GM18519 (cell line): ENCODE measurements around the gene YWHAG.
"Not testable (repeated sequence)": the region's sequence is repeated elsewhere in the genome, so short reads cannot be mapped to it uniquely, and the experiment has no call there.

Experiments
- ATAC-seq: cut with Tn5 transposase; IDR thresholded peaks from one replicate; pipeline ENCODE4 v1.9.1; 2021; ENCODE audit warnings: mild to moderate bottlenecking, moderate library complexity; ENCODE audit not compliant: unreplicated experiment, low FRiP score

Gene YWHAG

DNA sequence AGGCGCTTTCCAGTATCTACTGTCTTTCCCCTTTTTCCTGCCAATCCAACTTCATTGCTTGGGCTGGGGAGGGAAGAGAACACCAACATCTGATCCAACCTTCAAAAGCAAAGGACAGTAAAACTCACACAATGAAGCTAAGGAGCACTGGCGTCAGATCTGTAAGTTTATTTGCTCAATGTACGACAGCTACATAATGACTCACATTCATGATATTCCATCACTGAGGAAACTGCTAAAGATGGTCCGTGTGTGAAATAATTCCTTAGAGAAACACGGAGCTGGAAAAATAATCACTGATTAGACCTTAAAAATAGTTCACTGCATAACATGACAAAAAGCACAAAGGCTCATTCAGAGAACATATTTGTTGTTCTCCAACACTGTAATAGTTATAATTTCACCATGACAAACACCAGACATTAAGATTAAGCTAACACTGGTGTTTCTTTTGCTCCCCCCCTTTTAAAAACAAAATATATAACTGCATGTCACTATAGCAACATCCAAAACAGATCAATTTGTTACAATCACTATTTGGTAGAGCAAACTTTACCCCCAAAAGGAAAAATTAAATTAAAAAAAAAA lies 32.1 kb downstream of the YWHAG start:
- no peak for ATAC-seq

DNA sequence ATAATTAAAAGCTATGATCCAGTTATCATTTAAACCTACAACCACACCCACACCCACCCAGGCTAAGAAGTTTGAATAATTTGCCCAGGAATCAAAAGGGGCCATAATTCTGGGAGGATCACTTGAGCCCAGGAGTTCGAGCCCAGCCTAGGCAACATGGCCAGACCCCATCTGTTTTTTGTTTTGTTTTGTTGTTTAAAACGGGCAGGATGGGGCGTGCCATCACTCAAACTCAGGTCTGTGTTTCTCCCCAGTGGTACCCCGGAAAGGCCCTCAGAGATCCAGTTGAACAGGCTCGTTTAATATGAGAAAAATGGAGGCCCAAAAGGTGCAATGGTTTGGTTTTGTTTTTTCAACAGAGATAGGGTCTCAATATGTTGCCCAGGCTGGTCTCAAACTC lies 33.0 kb downstream of the YWHAG start:
- ATAC-seq, result no peak

DNA sequence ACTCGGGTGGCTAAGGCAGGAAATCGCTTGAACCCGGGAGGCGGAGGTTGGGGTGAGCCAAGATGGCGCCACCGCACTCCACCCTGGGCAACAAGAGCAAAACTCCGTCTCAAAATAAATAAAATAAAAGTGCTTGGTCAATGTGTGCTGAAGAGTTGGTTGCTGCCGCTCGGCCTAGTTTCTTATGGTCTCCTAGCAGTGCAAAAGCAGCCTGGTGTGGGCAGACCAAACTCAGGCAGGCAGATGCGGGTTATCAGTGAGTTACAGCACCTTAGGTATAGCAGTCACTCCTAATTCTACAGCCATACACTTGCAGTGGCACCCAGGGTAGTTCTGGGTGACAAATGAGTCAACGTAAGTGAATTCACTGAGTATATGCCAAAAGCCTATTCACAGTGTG lies 33.7 kb downstream of the YWHAG start:
- ATAC-seq, result no peak

DNA sequence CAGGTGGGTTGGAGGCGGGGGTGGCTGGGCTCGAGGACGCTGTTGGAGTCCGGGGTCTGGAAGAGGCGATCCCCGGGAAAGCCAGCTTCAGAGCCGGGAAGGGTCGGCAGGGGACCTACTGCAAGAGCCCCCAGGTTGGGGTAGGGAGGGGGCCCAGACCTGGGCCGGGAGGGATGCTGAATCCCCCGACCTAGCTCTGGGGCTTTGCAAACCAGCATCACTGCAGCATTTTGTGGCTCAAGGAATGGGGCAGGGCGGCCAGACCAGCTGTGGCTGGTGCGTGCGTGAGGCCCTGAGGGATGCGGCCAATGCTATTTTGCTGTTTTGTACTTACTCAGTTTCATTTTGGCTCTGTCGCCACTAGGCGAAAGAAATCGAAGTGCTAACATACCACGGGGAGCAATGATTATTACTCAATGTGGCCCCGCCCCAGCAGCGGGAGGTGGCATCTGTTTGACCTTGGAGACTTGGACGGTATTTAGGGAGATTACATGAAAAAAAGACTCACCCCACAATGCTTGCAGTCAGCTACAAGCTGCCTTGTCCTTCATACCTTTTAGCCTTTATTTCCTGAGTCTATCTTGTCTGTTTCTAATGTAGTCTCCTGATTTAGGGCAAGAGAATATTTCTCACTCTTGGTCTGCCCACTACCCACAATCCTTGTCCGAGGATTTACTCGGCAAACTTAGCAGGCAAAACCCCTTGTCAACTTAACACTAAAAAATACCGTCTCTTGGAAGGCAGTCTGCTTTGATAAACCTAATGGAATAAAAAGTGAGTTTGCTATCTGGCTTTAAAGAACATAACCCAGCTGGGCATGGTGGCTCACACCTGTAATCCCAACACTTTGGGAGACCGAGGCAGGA lies 40.1 kb downstream of the YWHAG start:
- peak; percentile 32 for ATAC-seq

DNA sequence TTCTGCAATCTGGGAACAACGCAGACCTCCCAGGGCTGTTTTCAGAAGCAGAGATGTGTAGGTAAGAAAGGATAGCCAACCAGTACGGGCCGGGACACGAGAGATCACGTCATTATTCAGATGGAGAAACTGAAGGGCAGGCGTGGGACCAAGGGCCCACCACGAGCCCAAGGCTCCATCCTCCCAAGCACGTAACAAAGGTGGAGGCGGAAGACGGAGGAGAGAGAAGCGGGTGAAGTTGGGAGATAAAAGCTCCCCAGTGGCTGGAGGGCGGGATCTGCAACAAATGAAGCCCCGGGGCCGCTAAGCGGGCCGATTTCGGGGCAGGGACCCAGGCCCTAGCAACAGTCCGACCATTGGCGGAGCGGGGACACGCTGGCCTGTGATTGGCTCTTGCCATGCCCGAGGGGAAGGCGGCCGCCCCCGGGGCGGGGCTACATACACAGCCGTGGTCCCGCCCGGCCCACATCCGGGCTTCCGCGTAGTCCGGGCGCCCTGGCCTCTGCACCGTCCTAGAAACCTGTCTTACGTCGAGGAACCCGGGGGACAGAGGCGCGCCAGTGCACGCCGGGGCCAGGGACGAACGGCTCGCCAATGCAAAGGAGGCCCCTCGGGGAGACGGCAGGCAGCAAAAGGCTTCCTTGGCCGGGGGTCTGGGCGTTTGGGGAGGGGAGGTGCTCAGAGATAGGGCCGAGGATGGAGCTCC lies 40.9 kb downstream of the YWHAG start:
- ATAC-seq, result peak; percentile 84

DNA sequence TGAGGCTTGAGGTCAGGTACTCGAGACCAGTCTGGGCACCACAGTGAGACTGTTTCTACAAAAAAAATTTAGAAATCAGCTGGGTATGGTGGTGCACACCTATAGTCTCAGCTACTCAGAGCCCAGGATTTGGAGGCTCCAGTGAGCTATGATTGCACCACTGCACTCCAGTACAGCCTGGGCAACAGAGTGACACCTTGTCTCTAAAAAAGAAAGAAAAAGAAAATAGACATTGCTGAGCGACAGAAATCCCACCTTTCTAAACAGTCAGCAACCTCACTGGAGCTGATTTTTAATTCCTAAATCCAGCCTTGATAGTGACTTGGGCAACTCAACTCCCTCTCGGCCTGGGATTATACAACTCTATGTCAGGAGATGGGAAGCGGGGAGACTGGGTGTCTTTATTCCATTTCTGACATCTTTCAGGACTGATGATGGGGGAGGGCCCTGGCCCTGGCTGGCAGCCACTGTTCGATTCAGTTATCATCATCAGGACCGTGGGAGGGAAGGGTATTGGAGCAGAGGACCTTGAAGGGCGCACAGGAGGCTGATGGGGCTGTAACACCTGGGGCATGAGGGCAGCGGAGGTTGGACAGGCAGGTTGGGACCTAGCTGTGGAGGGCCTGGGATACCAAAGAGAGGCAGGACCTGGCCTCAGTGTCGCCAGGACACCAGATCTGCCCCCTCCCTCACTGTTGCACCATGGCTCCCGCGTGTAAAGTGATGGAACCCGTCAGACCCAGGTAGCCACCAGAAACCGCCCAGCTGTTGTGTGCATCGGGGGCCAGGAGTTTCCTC lies 41.6 kb downstream of the YWHAG start:
- ATAC-seq, result no peak

DNA sequence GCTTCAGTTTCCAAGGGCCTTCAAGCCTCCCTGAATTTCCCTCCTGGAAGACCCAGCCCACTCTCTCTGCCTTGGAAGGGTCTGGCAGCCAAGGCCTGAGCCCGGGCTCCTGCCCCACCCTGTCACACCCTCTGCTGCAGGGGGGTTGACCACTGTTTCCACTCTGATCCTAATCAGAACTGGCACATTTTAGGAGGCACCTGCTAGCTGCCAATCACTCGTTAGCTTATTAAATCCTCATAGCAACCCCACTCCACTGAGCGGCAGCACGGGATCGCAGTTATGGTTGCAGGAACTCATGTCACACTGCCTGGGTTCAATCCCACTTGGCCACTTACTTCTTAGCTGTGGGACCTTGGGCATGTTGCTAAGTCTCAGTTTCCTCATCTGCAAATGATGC lies 43.4 kb downstream of the YWHAG start:
- ATAC-seq, result no peak

DNA sequence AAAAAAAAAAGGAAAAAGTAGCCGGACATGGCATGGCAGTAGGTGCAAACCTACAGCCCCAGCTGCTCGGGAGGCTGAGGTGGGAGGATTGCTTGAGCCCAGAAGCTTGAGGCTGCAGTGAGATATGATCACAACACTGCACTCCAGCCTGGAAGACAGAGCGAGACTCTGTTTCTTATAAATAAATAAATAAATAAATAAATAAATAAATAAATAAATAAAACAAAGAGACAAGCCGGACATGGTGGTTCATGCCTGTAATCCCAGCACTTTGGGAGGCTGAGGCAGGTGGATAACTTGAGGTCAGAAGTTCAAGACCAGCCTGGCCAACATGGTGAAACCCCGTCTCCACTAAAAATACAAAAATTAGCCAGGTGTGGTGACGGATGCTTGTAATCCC lies 44.1 kb downstream of the YWHAG start:
- ATAC-seq, result not testable (repeated sequence)

DNA sequence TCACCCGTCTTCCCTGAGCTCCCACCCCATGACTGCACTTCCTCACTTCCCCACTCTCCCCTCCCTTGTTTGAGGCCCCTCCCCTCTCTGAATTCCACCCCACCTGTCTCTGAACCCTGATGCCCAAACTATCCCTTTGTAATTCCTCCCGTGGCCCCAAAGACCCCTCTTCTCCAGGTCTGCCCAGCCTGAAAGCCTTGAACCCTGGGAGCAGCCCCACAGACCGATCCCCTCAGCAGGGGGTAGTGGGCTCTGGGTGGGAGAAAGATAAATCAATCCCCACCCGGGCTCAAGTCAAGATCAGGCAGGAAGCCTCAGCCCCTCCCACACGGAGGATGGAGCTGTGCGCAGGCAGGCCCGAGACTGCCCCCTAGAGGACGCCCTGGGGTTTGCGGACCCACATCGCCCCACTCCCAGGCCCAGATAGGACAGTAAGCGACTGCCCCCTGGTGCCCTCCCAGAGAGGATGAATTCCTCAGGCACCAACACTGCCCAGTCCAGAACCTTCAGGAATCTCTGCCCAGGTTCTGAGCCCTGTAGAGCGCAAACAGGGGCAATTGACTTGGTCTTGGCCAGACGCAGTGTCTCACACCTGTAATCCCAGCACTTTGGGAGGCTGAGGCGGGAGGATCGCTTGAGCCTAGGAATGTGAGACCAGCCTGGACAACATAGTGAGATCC lies 44.6 kb downstream of the YWHAG start:
- ATAC-seq, result no peak

DNA sequence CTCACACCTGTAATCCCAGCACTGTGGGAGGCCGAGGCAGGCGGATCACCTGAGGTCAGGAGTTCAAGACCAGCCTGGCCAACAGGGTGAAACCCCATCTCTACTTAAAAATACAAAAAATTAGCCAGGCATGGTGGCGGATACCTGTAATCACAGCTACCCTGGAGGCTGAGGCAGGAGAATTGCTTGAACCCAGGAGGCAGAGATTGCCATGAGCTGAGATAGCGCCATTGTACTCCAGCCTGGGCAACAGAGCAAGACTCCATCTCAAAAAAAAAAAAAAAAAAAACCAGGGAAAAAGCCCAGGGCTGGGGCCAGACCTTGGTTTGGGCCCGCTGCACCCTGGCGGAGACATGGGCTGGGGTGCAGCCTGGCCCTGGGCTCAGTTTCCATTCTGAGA lies 47.0 kb downstream of the YWHAG start:
- ATAC-seq, result not testable (repeated sequence)

DNA sequence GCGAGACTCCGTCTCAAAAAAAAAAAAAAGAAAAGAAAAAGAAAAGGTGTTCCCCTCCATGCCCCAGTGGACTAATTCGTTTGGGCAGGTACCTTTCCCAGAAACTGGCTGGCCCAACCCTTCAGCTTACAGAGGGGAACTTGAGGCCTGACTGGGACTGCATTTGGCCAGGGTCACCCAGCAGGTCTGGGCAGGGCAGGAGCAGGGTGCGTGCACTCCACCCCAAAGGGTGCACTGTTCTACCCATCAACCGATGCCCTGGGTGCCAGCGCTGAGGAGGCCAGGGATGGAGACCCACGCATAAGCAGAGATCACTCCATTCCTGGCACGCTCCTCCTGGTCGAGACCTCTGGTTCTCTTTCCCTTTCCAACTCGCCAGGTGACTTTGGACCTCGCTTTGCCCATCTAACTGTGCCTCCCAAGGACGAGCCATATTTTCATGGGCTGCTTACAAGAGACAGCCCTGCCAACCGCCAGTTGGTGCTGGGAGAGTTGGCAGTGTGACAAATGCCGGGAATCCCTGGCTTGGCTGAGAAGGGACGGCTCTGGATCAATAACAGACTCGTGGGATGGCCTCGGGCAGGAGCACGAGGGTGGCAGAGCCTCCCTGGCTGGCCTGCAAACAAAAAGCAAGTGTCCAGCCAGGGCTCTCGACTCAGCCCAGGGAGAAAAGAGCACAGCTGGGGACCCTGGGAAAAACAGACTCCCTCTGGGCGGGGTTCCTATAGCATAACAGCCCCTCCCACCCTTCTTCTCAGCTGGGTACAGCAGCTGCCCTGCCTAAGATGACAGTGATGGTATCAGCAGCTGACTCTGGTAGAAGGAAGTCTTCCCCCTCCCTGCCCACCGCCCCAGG lies 48.5 kb downstream of the YWHAG start:
- no peak for ATAC-seq

DNA sequence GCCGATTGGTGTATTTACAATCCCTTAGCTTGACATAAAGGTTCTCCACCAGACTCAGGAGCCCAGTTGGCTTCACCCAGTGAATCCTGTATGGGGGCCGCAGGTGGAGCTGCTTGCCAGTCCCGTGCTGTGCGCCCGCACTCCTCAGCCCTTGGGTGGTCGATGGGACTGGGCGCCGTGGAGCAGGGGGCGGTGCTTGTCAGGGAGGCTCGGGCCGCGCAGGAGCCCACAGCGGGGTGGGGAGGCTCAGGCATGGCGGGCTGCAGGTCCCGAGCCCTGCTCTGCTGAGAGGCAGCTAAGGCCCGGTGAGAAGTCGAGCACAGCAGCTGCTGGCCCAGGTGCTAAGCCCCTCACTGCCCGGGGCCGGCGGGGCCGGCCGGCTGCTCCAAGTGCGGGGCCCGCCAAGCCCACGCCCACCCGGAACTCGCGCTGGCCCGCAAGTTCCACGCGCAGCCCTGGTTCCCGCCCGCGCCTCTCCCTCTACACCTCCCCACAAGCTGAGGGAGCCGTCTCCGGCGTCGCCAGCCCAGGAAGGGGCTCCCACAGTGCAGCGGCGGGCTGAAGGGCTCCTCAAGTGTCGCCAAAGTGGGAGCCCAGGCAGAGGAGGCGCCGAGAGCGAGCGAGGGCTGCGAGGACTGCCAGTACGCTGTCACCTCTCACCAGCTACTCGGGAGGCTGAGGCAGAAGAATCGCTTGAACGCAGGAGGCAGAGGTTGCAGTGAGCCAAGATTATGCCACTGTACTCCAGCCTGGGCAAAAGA lies 49.3 kb downstream of the YWHAG start:
- not testable (repeated sequence) for ATAC-seq

DNA sequence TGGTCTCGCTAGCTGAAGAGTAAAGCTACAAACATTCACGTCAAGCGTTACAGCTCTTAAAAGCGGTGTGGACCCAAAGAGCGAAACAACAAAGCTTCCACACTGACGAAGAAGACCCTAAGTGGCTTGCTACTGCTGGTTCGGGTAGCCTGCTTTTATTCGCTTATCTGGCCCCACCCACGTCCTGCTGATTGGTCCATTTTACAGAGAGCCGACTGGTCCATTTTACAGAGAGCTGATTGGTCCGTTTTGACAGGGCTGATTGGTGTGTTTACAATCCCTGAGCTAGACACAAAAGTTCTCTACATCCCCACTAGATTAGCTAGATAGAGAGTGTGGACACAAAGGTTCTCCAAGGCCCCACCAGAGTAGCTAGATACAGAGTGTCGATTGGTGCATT lies 49.9 kb downstream of the YWHAG start:
- not testable (repeated sequence) for ATAC-seq

DNA sequence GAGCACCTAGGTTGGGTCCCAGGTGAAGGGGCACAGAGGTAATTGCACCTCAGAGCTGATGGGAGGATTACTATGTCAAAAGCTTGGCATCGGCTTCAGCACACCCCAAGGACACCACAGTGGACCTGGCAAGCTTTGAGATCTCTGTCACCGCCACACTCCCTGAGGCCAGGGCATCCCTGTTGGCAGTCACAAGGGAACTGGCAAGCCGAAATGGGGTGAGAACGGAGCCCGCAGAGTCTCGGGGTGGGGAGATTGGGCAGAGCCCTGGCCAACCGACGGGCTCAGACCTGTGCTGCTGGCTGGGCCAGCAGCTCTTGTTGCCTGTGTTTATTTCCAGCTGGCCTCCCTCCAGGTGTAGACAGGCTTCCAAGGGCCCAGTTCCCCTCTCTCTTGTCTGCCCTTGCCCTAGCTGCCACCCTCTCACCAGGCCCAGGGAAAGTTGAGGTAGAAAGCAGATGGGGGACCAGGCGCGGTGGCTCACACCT lies 53.9 kb downstream of the YWHAG start:
- no peak for ATAC-seq

DNA sequence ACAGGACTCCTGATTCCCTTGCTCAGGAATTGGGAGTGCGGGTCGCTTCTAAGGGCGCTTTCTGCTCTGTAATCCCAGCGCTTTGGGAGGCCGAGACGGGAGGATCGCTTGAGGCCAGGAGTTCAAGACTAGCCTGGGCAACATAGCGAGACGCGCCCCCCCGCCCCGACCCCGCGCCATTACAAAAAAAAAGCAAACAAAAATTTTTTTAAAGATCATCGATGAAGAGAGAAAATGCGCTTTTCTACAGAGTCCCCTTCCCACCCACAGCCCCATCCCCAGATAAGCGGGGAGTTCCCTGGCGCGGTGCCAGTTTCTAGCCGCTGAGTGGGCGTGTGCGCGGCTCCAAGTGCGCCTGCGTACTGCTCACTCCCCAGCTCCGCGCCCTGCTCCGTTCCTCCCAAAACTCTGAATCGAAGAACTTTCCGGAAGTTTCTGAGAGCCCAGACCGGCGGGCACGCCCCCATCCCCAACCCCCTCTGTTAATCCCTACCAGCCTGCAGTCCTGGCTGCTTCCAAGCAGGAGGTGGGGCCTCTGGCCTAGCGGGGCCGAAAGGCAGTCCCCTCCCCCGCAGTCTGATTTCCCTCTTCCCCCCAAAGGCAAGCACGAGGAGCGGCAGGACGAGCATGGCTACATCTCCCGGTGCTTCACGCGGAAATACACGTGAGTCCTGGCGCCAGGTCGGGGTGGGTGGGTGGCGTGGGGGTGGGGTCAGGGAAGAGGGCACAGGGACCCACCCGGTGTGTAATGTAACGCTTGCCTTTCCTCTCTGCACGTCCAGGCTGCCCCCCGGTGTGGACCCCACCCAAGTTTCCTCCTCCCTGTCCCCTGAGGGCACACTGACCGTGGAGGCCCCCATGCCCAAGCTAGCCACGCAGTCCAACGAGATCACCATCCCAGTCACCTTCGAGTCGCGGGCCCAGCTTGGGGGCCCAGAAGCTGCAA lies 55.3 kb downstream of the YWHAG start:
- ATAC-seq, result no peak

DNA sequence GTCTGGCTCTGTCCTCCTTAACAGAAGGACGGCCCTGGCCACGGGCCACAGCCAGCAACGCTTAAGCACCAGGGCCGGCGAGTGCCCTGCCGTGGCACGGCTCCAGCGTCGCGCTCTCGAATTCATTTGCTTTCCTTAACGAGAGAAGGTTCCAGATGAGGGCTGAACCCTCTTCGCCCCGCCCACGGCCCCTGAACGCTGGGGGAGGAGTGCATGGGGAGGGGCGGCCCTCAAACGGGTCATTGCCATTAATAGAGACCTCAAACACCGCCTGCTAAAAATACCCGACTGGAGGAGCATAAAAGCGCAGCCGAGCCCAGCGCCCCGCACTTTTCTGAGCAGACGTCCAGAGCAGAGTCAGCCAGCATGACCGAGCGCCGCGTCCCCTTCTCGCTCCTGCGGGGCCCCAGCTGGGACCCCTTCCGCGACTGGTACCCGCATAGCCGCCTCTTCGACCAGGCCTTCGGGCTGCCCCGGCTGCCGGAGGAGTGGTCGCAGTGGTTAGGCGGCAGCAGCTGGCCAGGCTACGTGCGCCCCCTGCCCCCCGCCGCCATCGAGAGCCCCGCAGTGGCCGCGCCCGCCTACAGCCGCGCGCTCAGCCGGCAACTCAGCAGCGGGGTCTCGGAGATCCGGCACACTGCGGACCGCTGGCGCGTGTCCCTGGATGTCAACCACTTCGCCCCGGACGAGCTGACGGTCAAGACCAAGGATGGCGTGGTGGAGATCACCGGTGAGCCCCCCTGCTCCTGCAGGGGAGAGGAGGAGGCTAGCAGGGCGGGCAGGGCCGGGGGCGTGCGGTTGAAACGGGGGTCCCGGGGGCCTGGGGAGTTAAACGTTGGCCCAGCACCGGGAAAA lies 56.2 kb downstream of the YWHAG start, which contains the start of gene HSPB1:
HSPB1 (plus strand) TSS at position 327 of the 855 bp plus-strand sequence; CDS start at position 367, 40 bp downstream.
- ATAC-seq, result no peak
